GM23338 (cell line): ENCODE data around the gene TMEM219. TPM values are rescaled to one million over a fixed set of nuclear protein-coding genes. Genes with fewer than 3 reads are reported as not detected.

Experiments used
- ATAC-seq: fragments of 200-7000 bp; cut with Tn5 transposase; 3 replicates; pipeline ENCODE4 v1.9.1; 2020
- DNase-seq: peaks from one replicate; pipeline ENCODE4 v3.0.0-alpha.2; 2015; ENCODE audit warnings: low spot score
- H2AFZ ChIP-seq: fragments of 200-600 bp; sonication (generic); 2 replicates; pipeline ENCODE4 v1.8.0; 2016; ENCODE audit warnings: antibody characterized with exemption, mild to moderate bottlenecking, moderate library complexity
- H3F3A ChIP-seq: fragments of 200-600 bp; sonication (generic); replicated peaks from 2 replicates; pipeline ENCODE4 v1.8.0; 2017; ENCODE audit warnings: antibody characterized with exemption, mixed run types, low read depth
- H3K27ac ChIP-seq: fragments of 200-600 bp; sonication (generic); 2 replicates; pipeline ENCODE4 v1.6.1; 2016; ENCODE audit warnings: low read depth
- H3K27me3 ChIP-seq: fragments of 200-600 bp; sonication (generic); 2 replicates; pipeline ENCODE4 v1.8.0; 2016; ENCODE audit warnings: mild to moderate bottlenecking, mixed run types, moderate library complexity; ENCODE audit not compliant: insufficient read depth
- H3K36me3 ChIP-seq: fragments of 200-600 bp; sonication (generic); 2 replicates; pipeline ENCODE4 v1.8.0; 2016; ENCODE audit warnings: mild to moderate bottlenecking; ENCODE audit not compliant: insufficient read depth
- H3K4me1 ChIP-seq: fragments of 200-600 bp; sonication (generic); 2 replicates; pipeline ENCODE4 v1.8.0; 2016; ENCODE audit warnings: mild to moderate bottlenecking, moderate library complexity; ENCODE audit not compliant: insufficient read depth
- H3K4me2 ChIP-seq: fragments of 200-600 bp; sonication (generic); 2 replicates; pipeline ENCODE4 v1.7.1; 2017; ENCODE audit warnings: mixed run types
- H3K4me3 ChIP-seq: fragments of 200-600 bp; sonication (generic); 2 replicates; pipeline ENCODE4 v1.6.1; 2016; ENCODE audit warnings: mixed run types
- H3K79me2 ChIP-seq: fragments of 200-600 bp; sonication (generic); replicated peaks from 2 replicates; pipeline ENCODE4 v1.8.0; 2017; ENCODE audit warnings: mild to moderate bottlenecking; ENCODE audit not compliant: insufficient read depth
- H3K9me2 ChIP-seq: fragments of 200-600 bp; sonication (generic); 2 replicates; pipeline ENCODE4 v1.8.0; 2017; ENCODE audit not compliant: insufficient read depth
- H4K20me1 ChIP-seq: fragments of 200-600 bp; sonication (generic); replicated peaks from 2 replicates; pipeline ENCODE4 v1.8.0; 2017; ENCODE audit warnings: mild to moderate bottlenecking; ENCODE audit not compliant: insufficient read depth
- H3K27ac Mint-ChIP-seq: 2 replicates; pipeline ENCODE4 v1.8.0; 2020; ENCODE audit warnings: inconsistent platforms, mild to moderate bottlenecking, moderate library complexity, mixed read lengths
- H3K27me3 Mint-ChIP-seq: 3 replicates; pipeline ENCODE4 v1.8.0; 2022; ENCODE audit warnings: low read depth, mild to moderate bottlenecking, moderate library complexity, mixed read lengths, inconsistent platforms; ENCODE audit not compliant: insufficient read depth, poor library complexity
- H3K36me3 Mint-ChIP-seq: 3 replicates; pipeline ENCODE4 v1.8.0; 2021; ENCODE audit warnings: low read depth, mild to moderate bottlenecking, inconsistent platforms, moderate library complexity, mixed read lengths
- H3K4me1 Mint-ChIP-seq: 3 replicates; pipeline ENCODE4 v1.8.0; 2020; ENCODE audit warnings: mild to moderate bottlenecking, inconsistent platforms, mixed read lengths
- H3K4me3 Mint-ChIP-seq: 3 replicates; pipeline ENCODE4 v1.8.0; 2021; ENCODE audit warnings: moderate library complexity, mild to moderate bottlenecking, inconsistent platforms, mixed read lengths
- H3K9me3 Mint-ChIP-seq: 3 replicates; pipeline ENCODE4 v1.8.0; 2020; ENCODE audit warnings: moderate library complexity, mild to moderate bottlenecking, inconsistent platforms, mixed read lengths
- CREB1 ChIP-seq: fragments of 250-450 bp; sonication (Bioruptor Pico); IDR thresholded peaks from 2 replicates; pipeline ENCODE4 v1.5.0; 2020; ENCODE audit warnings: low read depth, mild to moderate bottlenecking, moderate library complexity
- EZH2 ChIP-seq: fragments of 200-600 bp; sonication (generic); IDR thresholded peaks from one replicate; pipeline ENCODE4 v1.8.0; 2017; ENCODE audit warnings: antibody characterized with exemption, mild to moderate bottlenecking, low read depth; ENCODE audit not compliant: unreplicated experiment
- EZH2phosphoT487 ChIP-seq: fragments of 200-600 bp; sonication (generic); IDR thresholded peaks from one replicate; pipeline ENCODE4 v1.8.1; 2018; ENCODE audit warnings: antibody characterized with exemption; ENCODE audit not compliant: unreplicated experiment
- JUNB ChIP-seq: IDR thresholded peaks from one replicate; pipeline ENCODE4 v1.6.1; 2016; ENCODE audit warnings: antibody characterized with exemption; ENCODE audit not compliant: unreplicated experiment
- NANOG ChIP-seq: IDR thresholded peaks from 2 replicates; pipeline ENCODE4 v1.6.1; 2016; ENCODE audit warnings: antibody characterized with exemption, borderline replicate concordance
- ZNF114 ChIP-seq: fragments of 250-450 bp; sonication (Bioruptor Pico); IDR thresholded peaks from 2 replicates; pipeline ENCODE4 v1.5.0; 2020; ENCODE audit warnings: mild to moderate bottlenecking, moderate library complexity
- polyA plus RNA-seq: library from polyadenylated mRNA; unstranded; fragments of >200 nt; fragmentation: Nextera tagmentation; extraction: Ambion mirVana; gene quantifications from 2 replicates; pipeline ENCODE4 v1.2.1, GENCODE V29; 2016
- total RNA-seq: library from RNA; depleted of rRNA; stranded (reverse); fragments of >200 nt; shearing (Covaris generic); gene quantifications from 2 replicates; pipeline ENCODE4 v1.2.3, GENCODE V29; 2014
- TF ChIP-seq, protein P1 (sequence below), 2 experiments: fragments of 200-600 bp in 1 of 2; sonication (generic) in 1 of 2; conservative IDR thresholded peaks; 2 replicates each; pipeline versions ENCODE4 v1.5.1 to v1.6.1; 2016 to 2017; ENCODE audit warnings: antibody characterized with exemption in 2 of 2, low read depth in 2 of 2, mild to moderate bottlenecking in 2 of 2, moderate library complexity in 1 of 2
- TF ChIP-seq, protein P2 (sequence below): IDR thresholded peaks from one replicate; pipeline ENCODE4 v1.6.1; 2018; ENCODE audit warnings: antibody characterized with exemption; ENCODE audit not compliant: unreplicated experiment
- TF ChIP-seq, protein P3 (sequence below): IDR thresholded peaks from 2 replicates; pipeline ENCODE4 v1.6.1; 2016; ENCODE audit warnings: antibody characterized with exemption

TMEM219 gene
- total and polyA plus RNA-seq, 2 experiments from 2014 or later: 50.0 to 82.3 TPM

DNA sequence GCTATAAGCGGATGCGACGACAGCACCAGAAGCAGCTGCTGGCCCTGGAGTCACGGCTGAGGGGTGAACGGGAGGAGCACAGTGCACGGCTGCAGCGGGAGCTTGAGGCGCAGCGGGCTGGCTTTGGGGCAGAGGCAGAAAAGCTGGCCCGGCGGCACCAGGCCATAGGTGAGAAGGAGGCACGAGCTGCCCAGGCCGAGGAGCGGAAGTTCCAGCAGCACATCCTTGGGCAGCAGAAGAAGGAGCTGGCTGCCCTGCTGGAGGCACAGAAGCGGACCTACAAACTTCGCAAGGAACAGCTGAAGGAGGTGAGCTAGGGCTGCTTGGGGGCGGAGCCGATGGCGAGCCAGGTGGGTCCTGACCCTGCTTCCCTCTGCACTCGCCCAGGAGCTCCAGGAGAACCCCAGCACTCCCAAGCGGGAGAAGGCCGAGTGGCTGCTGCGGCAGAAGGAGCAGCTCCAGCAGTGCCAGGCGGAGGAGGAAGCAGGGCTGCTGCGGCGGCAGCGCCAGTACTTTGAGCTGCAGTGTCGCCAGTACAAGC lies 23.5 kb downstream of the TMEM219 start:
- H4K20me1 ChIP-seq: no peaks in the 10 kb centered on the region; the same call in 1 of the 2 replicates
- H3K27ac Mint-ChIP-seq: no peak overlapping the region
- DNase-seq: no peak
- no peaks in the 10 kb centered on the region for H3F3A ChIP-seq
- H3K4me1 ChIP-seq: no peaks in the 10 kb centered on the region
- no peak overlapping the region for H3K4me3 Mint-ChIP-seq
- no peaks in the 10 kb centered on the region for H3K9me2 ChIP-seq
- H3K4me3 ChIP-seq: no peak overlapping the region
- TF ChIP-seq, protein P1, sequence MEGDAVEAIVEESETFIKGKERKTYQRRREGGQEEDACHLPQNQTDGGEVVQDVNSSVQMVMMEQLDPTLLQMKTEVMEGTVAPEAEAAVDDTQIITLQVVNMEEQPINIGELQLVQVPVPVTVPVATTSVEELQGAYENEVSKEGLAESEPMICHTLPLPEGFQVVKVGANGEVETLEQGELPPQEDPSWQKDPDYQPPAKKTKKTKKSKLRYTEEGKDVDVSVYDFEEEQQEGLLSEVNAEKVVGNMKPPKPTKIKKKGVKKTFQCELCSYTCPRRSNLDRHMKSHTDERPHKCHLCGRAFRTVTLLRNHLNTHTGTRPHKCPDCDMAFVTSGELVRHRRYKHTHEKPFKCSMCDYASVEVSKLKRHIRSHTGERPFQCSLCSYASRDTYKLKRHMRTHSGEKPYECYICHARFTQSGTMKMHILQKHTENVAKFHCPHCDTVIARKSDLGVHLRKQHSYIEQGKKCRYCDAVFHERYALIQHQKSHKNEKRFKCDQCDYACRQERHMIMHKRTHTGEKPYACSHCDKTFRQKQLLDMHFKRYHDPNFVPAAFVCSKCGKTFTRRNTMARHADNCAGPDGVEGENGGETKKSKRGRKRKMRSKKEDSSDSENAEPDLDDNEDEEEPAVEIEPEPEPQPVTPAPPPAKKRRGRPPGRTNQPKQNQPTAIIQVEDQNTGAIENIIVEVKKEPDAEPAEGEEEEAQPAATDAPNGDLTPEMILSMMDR (conservative IDR thresholded peaks at IDR 0.05; ENCODE audit: low read depth in 2 of 2): no peak
- no peak for ATAC-seq
- H3K36me3 Mint-ChIP-seq: peaks cover 72% of the 10 kb centered on the region
- H3K27me3 Mint-ChIP-seq: peaks cover 5% of the 10 kb centered on the region
- no peaks in the 10 kb centered on the region for H3K79me2 ChIP-seq
- H3K27ac ChIP-seq: no peak overlapping the region
- no peaks in the 10 kb centered on the region; the same call in 1 of the 3 replicates for H3K9me3 Mint-ChIP-seq
- no peak overlapping the region for H3K4me2 ChIP-seq
- H3K27me3 ChIP-seq: no peaks in the 10 kb centered on the region
- H3K36me3 ChIP-seq: peaks cover 23% of the 10 kb centered on the region
- no peak overlapping the region for H2AFZ ChIP-seq
- no peaks in the 10 kb centered on the region; the same call in 2 of the 3 replicates for H3K4me1 Mint-ChIP-seq

DNA sequence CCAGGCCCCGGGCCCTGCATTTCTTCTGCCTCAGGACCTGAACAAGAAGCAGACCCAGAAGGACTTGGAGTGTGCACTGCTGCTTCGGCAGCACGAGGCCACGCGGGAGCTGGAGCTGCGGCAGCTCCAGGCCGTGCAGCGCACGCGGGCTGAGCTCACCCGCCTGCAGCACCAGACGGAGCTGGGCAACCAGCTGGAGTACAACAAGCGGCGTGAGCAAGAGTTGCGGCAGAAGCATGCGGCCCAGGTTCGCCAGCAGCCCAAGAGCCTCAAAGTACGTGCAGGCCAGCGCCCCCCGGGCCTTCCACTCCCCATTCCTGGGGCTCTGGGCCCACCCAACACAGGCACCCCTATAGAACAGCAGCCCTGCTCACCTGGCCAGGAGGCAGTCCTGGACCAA lies 24.4 kb downstream of the TMEM219 start:
- H3K36me3 Mint-ChIP-seq: peaks cover 73% of the 10 kb centered on the region
- no peak for TF ChIP-seq EZH2
- no peak for TF ChIP-seq CREB1 (CRISPR knock-in tag)
- TF ChIP-seq NANOG: no peak
- TF ChIP-seq EZH2phosphoT487: no peak
- TF ChIP-seq ZNF114 (CRISPR knock-in tag): no peak
- TF ChIP-seq, protein P2, sequence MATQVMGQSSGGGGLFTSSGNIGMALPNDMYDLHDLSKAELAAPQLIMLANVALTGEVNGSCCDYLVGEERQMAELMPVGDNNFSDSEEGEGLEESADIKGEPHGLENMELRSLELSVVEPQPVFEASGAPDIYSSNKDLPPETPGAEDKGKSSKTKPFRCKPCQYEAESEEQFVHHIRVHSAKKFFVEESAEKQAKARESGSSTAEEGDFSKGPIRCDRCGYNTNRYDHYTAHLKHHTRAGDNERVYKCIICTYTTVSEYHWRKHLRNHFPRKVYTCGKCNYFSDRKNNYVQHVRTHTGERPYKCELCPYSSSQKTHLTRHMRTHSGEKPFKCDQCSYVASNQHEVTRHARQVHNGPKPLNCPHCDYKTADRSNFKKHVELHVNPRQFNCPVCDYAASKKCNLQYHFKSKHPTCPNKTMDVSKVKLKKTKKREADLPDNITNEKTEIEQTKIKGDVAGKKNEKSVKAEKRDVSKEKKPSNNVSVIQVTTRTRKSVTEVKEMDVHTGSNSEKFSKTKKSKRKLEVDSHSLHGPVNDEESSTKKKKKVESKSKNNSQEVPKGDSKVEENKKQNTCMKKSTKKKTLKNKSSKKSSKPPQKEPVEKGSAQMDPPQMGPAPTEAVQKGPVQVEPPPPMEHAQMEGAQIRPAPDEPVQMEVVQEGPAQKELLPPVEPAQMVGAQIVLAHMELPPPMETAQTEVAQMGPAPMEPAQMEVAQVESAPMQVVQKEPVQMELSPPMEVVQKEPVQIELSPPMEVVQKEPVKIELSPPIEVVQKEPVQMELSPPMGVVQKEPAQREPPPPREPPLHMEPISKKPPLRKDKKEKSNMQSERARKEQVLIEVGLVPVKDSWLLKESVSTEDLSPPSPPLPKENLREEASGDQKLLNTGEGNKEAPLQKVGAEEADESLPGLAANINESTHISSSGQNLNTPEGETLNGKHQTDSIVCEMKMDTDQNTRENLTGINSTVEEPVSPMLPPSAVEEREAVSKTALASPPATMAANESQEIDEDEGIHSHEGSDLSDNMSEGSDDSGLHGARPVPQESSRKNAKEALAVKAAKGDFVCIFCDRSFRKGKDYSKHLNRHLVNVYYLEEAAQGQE: no peak
- TF ChIP-seq, protein P3, sequence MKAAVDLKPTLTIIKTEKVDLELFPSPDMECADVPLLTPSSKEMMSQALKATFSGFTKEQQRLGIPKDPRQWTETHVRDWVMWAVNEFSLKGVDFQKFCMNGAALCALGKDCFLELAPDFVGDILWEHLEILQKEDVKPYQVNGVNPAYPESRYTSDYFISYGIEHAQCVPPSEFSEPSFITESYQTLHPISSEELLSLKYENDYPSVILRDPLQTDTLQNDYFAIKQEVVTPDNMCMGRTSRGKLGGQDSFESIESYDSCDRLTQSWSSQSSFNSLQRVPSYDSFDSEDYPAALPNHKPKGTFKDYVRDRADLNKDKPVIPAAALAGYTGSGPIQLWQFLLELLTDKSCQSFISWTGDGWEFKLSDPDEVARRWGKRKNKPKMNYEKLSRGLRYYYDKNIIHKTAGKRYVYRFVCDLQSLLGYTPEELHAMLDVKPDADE: no peak
- TF ChIP-seq JUNB: no peak

More for the DNA sequence above, 24.4 kb downstream of the TMEM219 start:
- H3K27ac Mint-ChIP-seq: no peak overlapping the region
- no peaks in the 10 kb centered on the region; the same call in 1 of the 3 replicates for H3K9me3 Mint-ChIP-seq
- Histone ChIP-seq H3K4me1 (no peaks in the 10 kb centered on the region), H3K4me3 (no peak overlapping the region), H2AFZ (no peak overlapping the region), H3K27ac (no peak overlapping the region), H3K79me2 (no peaks in the 10 kb centered on the region), H3K36me3 (peaks cover 20% of the 10 kb centered on the region), H3K27me3 (no peaks in the 10 kb centered on the region), H3K9me2 (no peaks in the 10 kb centered on the region), H3K4me2 (no peak overlapping the region), H4K20me1 (no peaks in the 10 kb centered on the region; the same call in 1 of the 2 replicates), H3F3A (no peaks in the 10 kb centered on the region)
- ATAC-seq (no peak), DNase-seq (no peak)
- H3K4me1 Mint-ChIP-seq: no peaks in the 10 kb centered on the region; the same call in 2 of the 3 replicates
- no peak overlapping the region for H3K4me3 Mint-ChIP-seq
- peaks cover 5% of the 10 kb centered on the region for H3K27me3 Mint-ChIP-seq
